B cell (primary cell): ENCODE results near the gene CTNNA3. TPM values are rescaled to one million over a fixed set of nuclear protein-coding genes. Genes with fewer than 3 reads are reported as not detected.

Experiments
- ATAC-seq: fragments of 200-7000 bp; cut with Tn5 transposase; one replicate; pipeline ENCODE4 v1.10.0; 2021; ENCODE audit warnings: low read depth, mild to moderate bottlenecking, moderate number of reproducible peaks, moderate library complexity
- CTCF ChIA-PET: fragments of 350-600 bp; sonication (Branson Sonifier 250); formaldehyde crosslinking; loops from one replicate; lab custom pipeline; 2021; ENCODE audit warnings: antibody characterized with exemption, inconsistent platforms; lab: Charles Lee
- POLR2A ChIA-PET: fragments of 350-600 bp; sonication (Branson Sonifier 250); formaldehyde crosslinking; loops from one replicate; lab custom pipeline; 2021; ENCODE audit warnings: antibody characterized with exemption; lab: Charles Lee
- DNase-seq: peaks from one replicate; pipeline ENCODE4 v3.0.0; 2013
- H2AFZ ChIP-seq: 2 replicates; pipeline ENCODE4 v1.6.1; 2012; ENCODE audit warnings: mild to moderate bottlenecking, low read depth, low read length; ENCODE audit not compliant: insufficient read depth, poor library complexity, severe bottlenecking
- H3K27ac ChIP-seq, 2 donors: 1 replicate in 1 of 2; 2 replicates in 1 of 2; pipeline ENCODE4 v1.5.1; 2012 to 2013; ENCODE audit warnings: low read length in 2 of 2, mild to moderate bottlenecking in 2 of 2, moderate library complexity in 1 of 2
- H3K27me3 ChIP-seq, 4 experiments: fragments of 200-600 bp in 1 of 4; sonication (generic) in 1 of 4; replicated peaks in 1 of 4; 1 replicate in 2 of 4; 2 replicates in 2 of 4; pipeline versions ENCODE4 v1.6.1 to v1.7.0; 2013 to 2016; ENCODE audit warnings: low read length in 3 of 4, mild to moderate bottlenecking in 2 of 4, mixed read lengths in 1 of 4, moderate library complexity in 1 of 4; ENCODE audit not compliant: insufficient read depth in 4 of 4, control insufficient read depth in 3 of 4; ENCODE audit errors: control extremely low read depth in 1 of 4
- H3K36me3 ChIP-seq, 2 experiments: replicated peaks in 1 of 2; 1 replicate in 1 of 2; 2 replicates in 1 of 2; pipeline versions ENCODE4 v1.6.1 to v1.7.1; 2013; ENCODE audit warnings: low read length in 1 of 2; ENCODE audit not compliant: insufficient read depth in 2 of 2, control insufficient read depth in 1 of 2; ENCODE audit errors: control extremely low read depth in 1 of 2, extremely low read depth in 1 of 2
- H3K4me1 ChIP-seq, 2 donors: fragments of 200-600 bp in 1 of 2; sonication (generic) in 1 of 2; 1 replicate in 1 of 2; 2 replicates in 1 of 2; pipeline versions ENCODE4 v1.5.1 to v1.6.1; 2013 to 2017; ENCODE audit warnings: low read length in 2 of 2; ENCODE audit not compliant: control insufficient read depth in 2 of 2, insufficient read depth in 2 of 2
- H3K4me2 ChIP-seq: replicated peaks from 2 replicates; pipeline ENCODE3; 2012; ENCODE audit warnings: mild to moderate bottlenecking, low read depth, low read length; ENCODE audit not compliant: poor library complexity, severe bottlenecking
- H3K4me3 ChIP-seq, 5 experiments: fragments of 200-600 bp in 1 of 5; sonication (generic) in 1 of 5; 1 replicate in 3 of 5; 2 replicates in 2 of 5; pipeline versions ENCODE4 v1.5.1 to v1.7.0; 2011 to 2016; ENCODE audit warnings: low read length in 4 of 5, mild to moderate bottlenecking in 4 of 5, low read depth in 2 of 5, control low read depth in 1 of 5, moderate library complexity in 1 of 5; ENCODE audit not compliant: insufficient read depth in 1 of 5; ENCODE audit errors: control extremely low read depth in 1 of 5, extremely low read depth in 1 of 5
- H3K79me2 ChIP-seq: fragments of 200-600 bp; sonication (generic); one replicate; pipeline ENCODE4 v1.6.0; 2016; ENCODE audit warnings: low read length; ENCODE audit not compliant: control insufficient read depth, insufficient read depth
- H3K9ac ChIP-seq: fragments of 200-600 bp; sonication (generic); 2 replicates; pipeline ENCODE4 v1.6.1; 2017; ENCODE audit warnings: mild to moderate bottlenecking, low read length, moderate library complexity
- H3K9me3 ChIP-seq, 3 donors: one replicate each; pipeline versions ENCODE4 v1.6.1 to v1.7.1; 2013; ENCODE audit warnings: low read length in 2 of 3; ENCODE audit not compliant: control insufficient read depth in 2 of 3, insufficient read depth in 1 of 3; ENCODE audit errors: control extremely low read depth in 1 of 3
- H4K20me1 ChIP-seq: 2 replicates; pipeline ENCODE4 v1.6.0; 2012; ENCODE audit warnings: mild to moderate bottlenecking, low read length; ENCODE audit not compliant: insufficient read depth, control insufficient read depth, poor library complexity, severe bottlenecking
- H3K27ac Mint-ChIP-seq: one replicate; pipeline ENCODE4 v1.8.0; 2021; ENCODE audit warnings: mixed read lengths
- H3K27me3 Mint-ChIP-seq: one replicate; pipeline ENCODE4 v1.8.0; 2021; ENCODE audit warnings: mixed read lengths
- H3K4me1 Mint-ChIP-seq: one replicate; pipeline ENCODE4 v1.8.0; 2021; ENCODE audit warnings: mixed read lengths
- H3K4me3 Mint-ChIP-seq: one replicate; pipeline ENCODE4 v1.8.0; 2021; ENCODE audit warnings: mixed read lengths
- H3K9me3 Mint-ChIP-seq: one replicate; pipeline ENCODE4 v1.8.0; 2022; ENCODE audit warnings: mixed read lengths; ENCODE audit not compliant: insufficient read depth
- EZH2 ChIP-seq: IDR thresholded peaks from 2 replicates; pipeline ENCODE4 v1.6.1; 2012; ENCODE audit warnings: borderline replicate concordance, low read depth, mild to moderate bottlenecking, moderate library complexity, low read length; ENCODE audit not compliant: insufficient read depth, poor library complexity, severe bottlenecking
- WGBS: methylation state at CpG from one replicate; pipeline ENCODE4 v1.1.5; 2013; ENCODE audit warnings: missing lambda C conversion rate; ENCODE audit not compliant: insufficient coverage; 5-methylcytosine and 5-hydroxymethylcytosine counted together
- intact Hi-C: fragments of 100-400 bp; cut with micrococcal nuclease; formaldehyde crosslinking; loops from one replicate; pipeline ENCODE4 v1.10.0; 2022
- polyA plus RNA-seq: library from polyadenylated mRNA; depleted of rRNA; stranded (reverse); fragments of >200 nt; gene quantifications from 2 replicates; pipeline ENCODE4 v1.2.3, GENCODE V29; 2012
- total RNA-seq, 2 donors: library from RNA; stranded (reverse); fragments of 120-200 nt in 1 of 2; gene quantifications; 1 replicate in 1 of 2; 2 replicates in 1 of 2; pipeline versions ENCODE4 v1.2.3 to v1.2.4, GENCODE V29; 2013 to 2022
- TF ChIP-seq, protein P1 (sequence below): fragments of 200-600 bp; IDR thresholded peaks from one replicate; pipeline ENCODE4 v1.8.0; 2022; ENCODE audit warnings: antibody characterized with exemption, mild to moderate bottlenecking

CTNNA3 gene
- total and polyA plus RNA-seq, 2 donors (not counting 1 experiment from before 2014, with no cell fraction given): 0.01 TPM; not detected in 1

DNA sequence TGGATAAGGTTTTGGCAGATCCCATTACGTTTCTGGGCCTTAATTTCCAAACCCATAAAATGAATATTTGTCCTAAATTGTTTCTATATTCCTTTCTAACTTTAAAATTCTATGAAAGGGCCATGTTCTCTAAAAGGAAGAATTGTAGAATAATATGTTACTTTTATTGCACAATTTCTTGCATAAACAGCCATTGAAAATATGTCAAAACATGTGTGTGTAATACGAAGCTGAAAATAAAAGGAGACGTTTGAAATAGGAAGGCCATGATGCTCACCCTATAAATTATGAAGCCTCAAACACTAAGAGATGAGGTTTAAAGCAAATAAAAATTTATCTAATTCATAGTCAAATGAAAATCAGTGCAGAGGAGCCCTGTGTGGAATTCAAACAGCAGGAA is 915.2 kb downstream of the CTNNA3 start:
- Histone ChIP-seq H2AFZ (no peak overlapping the region), H4K20me1 (no peaks in the 10 kb centered on the region), H3K79me2 (no peaks in the 10 kb centered on the region), H3K4me3 (no peak overlapping the region), H3K27me3 (no peaks in the 10 kb centered on the region), H3K27ac (no peak overlapping the region), H3K36me3 (no peaks in the 10 kb centered on the region), H3K9ac (no peak overlapping the region), H3K4me1 (no peaks in the 10 kb centered on the region), H3K4me2 (no peak overlapping the region), H3K9me3 (no peaks in the 10 kb centered on the region)
- Mint-ChIP-seq H3K4me1 (no peaks in the 10 kb centered on the region), H3K27me3 (no peaks in the 10 kb centered on the region), H3K27ac (no peak overlapping the region), H3K9me3 (peaks cover 2% of the 10 kb centered on the region), H3K4me3 (no peak overlapping the region)
- POLR2A ChIA-PET: no interaction called here
- intact Hi-C loops: no loop called here
- ATAC-seq: no peak
- TF ChIP-seq, protein P1, sequence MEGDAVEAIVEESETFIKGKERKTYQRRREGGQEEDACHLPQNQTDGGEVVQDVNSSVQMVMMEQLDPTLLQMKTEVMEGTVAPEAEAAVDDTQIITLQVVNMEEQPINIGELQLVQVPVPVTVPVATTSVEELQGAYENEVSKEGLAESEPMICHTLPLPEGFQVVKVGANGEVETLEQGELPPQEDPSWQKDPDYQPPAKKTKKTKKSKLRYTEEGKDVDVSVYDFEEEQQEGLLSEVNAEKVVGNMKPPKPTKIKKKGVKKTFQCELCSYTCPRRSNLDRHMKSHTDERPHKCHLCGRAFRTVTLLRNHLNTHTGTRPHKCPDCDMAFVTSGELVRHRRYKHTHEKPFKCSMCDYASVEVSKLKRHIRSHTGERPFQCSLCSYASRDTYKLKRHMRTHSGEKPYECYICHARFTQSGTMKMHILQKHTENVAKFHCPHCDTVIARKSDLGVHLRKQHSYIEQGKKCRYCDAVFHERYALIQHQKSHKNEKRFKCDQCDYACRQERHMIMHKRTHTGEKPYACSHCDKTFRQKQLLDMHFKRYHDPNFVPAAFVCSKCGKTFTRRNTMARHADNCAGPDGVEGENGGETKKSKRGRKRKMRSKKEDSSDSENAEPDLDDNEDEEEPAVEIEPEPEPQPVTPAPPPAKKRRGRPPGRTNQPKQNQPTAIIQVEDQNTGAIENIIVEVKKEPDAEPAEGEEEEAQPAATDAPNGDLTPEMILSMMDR: no peak
- TF ChIP-seq EZH2: no peak
- WGBS: no CpG with 5 or more reads among the region's 3 CpGs
- CTCF ChIA-PET: no interaction called here
- no peak for DNase-seq

DNA sequence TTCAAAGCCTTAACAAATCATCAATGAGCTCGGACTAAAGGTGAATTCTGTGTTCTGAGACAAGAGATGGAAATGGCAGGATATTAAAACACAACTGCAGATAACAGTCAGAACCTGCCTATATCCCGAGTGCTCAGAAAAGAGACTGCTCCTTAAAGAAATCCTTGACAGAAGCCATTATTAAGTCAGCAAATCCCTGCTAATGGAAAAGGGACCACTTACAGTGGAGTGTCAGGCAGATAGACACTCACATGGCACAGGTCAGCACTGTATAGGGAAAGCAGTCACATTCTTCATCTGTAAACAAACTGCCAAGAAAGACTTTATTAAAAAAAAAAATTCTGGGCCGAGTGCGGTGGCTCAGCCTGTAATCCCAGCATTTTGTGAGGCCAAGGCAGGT is 917.6 kb downstream of the CTNNA3 start:
- WGBS: 82% methylated on average over 3 of the region's 4 CpGs
- Histone ChIP-seq H3K27me3 (no peaks in the 10 kb centered on the region), H3K36me3 (no peaks in the 10 kb centered on the region), H3K4me1 (no peaks in the 10 kb centered on the region), H3K4me2 (no peak overlapping the region), H2AFZ (no peak overlapping the region), H3K9me3 (no peaks in the 10 kb centered on the region), H3K4me3 (no peak overlapping the region), H4K20me1 (no peaks in the 10 kb centered on the region), H3K79me2 (no peaks in the 10 kb centered on the region), H3K27ac (no peak overlapping the region), H3K9ac (no peak overlapping the region)
- Mint-ChIP-seq H3K9me3 (peaks cover 3% of the 10 kb centered on the region), H3K27ac (no peak overlapping the region), H3K4me1 (no peaks in the 10 kb centered on the region), H3K4me3 (no peak overlapping the region), H3K27me3 (no peaks in the 10 kb centered on the region)
- DNase-seq: no peak
- no peak for ATAC-seq
- CTCF ChIA-PET: no interaction called here
- POLR2A ChIA-PET: no interaction called here
- no peak for TF ChIP-seq EZH2
- TF ChIP-seq, protein P1: no peak
- intact Hi-C loops: no loop called here
